Omental fat pad (tissue), 4 donors: ENCODE measurements around the gene LRRC58. TPM values are rescaled to one million over a fixed set of nuclear protein-coding genes. Genes with fewer than 3 reads are reported as not detected.

Source experiments
- ATAC-seq: fragments of 150-250 bp; one replicate; pipeline ENCODE4 v1.9.1; 2016; ENCODE audit warnings: mild to moderate bottlenecking, moderate library complexity; ENCODE audit not compliant: low FRiP score
- DNase-seq: peaks from one replicate; pipeline ENCODE4 v3.0.0-alpha.2; 2019; ENCODE audit warnings: low spot score
- total RNA-seq, 4 donors: library from RNA; depleted of rRNA; stranded (reverse); fragments of >200 nt; gene quantifications; one replicate each; pipeline ENCODE4 v1.1.0, GENCODE V29; 2016
- TF ChIP-seq, protein P1 (sequence below), 3 donors: fragments of 450-650 bp; IDR thresholded peaks; one replicate each; pipeline ENCODE4 v1.5.1; 2016 to 2017; ENCODE audit warnings: antibody characterized with exemption in 3 of 3, mild to moderate bottlenecking in 3 of 3, moderate library complexity in 2 of 3

The LRRC58 gene
- total RNA-seq, 4 donors from 2014 or later: 35.4 to 40.4 (median 35.9) TPM

DNA sequence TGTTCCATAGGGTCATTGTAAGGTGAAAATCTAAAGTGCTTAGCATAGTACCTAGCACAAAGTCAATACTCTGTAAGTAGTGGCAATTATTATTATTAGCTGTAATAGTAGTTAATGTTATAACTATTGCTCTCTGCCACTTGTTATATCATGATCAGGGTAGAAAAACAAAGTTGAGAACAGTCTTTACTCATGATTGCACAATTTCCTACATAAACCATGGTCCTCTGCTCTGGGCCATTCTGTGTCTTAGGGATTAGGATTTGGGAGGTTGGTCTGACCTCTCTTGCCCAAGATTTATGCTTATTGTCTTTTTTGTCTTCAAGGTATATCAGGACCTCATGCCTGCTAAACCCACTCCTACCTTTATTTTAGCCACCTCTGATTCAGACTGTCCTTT is 4.3 kb upstream of the LRRC58 start:
- no peak for ATAC-seq
- TF ChIP-seq, protein P1, sequence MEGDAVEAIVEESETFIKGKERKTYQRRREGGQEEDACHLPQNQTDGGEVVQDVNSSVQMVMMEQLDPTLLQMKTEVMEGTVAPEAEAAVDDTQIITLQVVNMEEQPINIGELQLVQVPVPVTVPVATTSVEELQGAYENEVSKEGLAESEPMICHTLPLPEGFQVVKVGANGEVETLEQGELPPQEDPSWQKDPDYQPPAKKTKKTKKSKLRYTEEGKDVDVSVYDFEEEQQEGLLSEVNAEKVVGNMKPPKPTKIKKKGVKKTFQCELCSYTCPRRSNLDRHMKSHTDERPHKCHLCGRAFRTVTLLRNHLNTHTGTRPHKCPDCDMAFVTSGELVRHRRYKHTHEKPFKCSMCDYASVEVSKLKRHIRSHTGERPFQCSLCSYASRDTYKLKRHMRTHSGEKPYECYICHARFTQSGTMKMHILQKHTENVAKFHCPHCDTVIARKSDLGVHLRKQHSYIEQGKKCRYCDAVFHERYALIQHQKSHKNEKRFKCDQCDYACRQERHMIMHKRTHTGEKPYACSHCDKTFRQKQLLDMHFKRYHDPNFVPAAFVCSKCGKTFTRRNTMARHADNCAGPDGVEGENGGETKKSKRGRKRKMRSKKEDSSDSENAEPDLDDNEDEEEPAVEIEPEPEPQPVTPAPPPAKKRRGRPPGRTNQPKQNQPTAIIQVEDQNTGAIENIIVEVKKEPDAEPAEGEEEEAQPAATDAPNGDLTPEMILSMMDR (IDR thresholded peaks at IDR 0.05): no peak
- no peak for DNase-seq

DNA sequence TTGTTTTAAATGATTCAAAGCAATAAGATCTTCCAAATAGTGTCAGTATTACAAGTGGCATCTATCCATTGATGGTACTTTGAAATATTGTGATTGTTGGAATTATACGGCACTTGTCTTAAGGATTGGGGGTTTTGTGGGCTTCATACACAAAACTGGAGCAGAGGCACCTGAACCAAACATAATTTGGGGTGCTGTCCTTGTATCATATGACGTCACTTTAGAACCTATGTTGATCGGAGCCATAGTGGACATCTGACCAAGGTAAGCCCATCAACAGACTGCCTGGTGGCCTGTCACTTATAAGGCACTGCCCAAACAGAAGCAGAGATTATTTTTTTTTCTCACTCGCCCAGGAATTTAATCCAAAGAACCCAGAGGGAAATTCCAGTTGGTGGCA is 2.9 kb upstream of the LRRC58 start:
- DNase-seq (no peak), ATAC-seq (no peak)
- TF ChIP-seq, protein P1 (IDR thresholded peaks at IDR 0.05): no peak

GRCh38 chr3:120350401-120350941 is 1.3 kb upstream of the LRRC58 start:
- no peak for DNase-seq
- TF ChIP-seq, protein P1 (IDR thresholded peaks at IDR 0.05): no peak
- no peak for ATAC-seq

- no peak for DNase-seq
- TF ChIP-seq, protein P1 (IDR thresholded peaks at IDR 0.05): no peak
- ATAC-seq: no peak
Observed at GRCh38 chr3:120349855-120350125, 636 bp upstream of the LRRC58 start.

- TF ChIP-seq, protein P1 (IDR thresholded peaks at IDR 0.05): no peak
- no peak for ATAC-seq
- no peak for DNase-seq
Observed at GRCh38 chr3:120348065-120348990, 826 bp downstream of the LRRC58 start.

DNA sequence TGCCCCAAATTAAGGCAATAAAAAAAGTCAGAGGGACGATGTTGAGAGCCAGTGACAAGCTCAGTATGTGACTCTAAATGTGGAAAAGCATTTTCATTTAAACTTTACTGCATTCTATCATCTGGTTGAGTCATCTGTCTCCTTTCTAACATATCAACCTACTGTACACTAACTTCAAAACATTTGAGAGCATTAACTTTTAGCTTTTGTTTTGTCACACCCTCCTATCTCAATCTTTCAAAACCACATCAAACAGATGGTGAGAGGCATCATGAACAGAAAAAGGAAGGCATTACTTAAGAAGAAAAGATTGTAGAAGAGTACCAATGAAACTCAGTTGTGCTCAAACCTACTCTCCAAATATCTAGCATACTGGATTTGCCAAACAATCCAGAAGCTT is 4.8 kb downstream of the LRRC58 start:
- no peak for ATAC-seq
- no peak for DNase-seq
- TF ChIP-seq, protein P1 (IDR thresholded peaks at IDR 0.05): no peak
